Forelimb muscle (tissue), 1 donor: Measurements from ENCODE around the gene SPTB. TPM values are rescaled to one million over a fixed set of nuclear protein-coding genes. Genes with fewer than 3 reads are reported as not detected.

Experiments
- polyA plus RNA-seq: library from polyadenylated mRNA; unstranded; fragments of 120-200 nt; gene quantifications from one replicate; pipeline ENCODE4 v1.2.1, GENCODE V29; 2013; ENCODE audit not compliant: insufficient read length

SPTB gene
- polyA plus RNA-seq, 1 donor, result 178 TPM

Other genes starting within 250 kb of the SPTB start
- 19.7 TPM for gene PLEKHG3, start 175.5 kb downstream of the SPTB start, polyA plus RNA-seq
- gene CHURC1, start 34.5 kb upstream of the SPTB start, polyA plus RNA-seq, result 38.5 TPM
- gene GPX2, start 62.8 kb upstream of the SPTB start, polyA plus RNA-seq, result 0.35 TPM
- 36.7 TPM for gene RAB15, start 92.4 kb upstream of the SPTB start, polyA plus RNA-seq
- gene FNTB, start 107.0 kb upstream of the SPTB start, polyA plus RNA-seq, result 22.2 TPM
- gene MAX, start 222.6 kb upstream of the SPTB start, polyA plus RNA-seq, result 27.4 TPM